GM04504 (cell line): ENCODE data around the gene COX15.
"Not testable (repeated sequence)": the region's sequence is repeated elsewhere in the genome, so short reads cannot be mapped to it uniquely, and the experiment has no call there.

Experiments used
- DNase-seq: peaks from one replicate; pipeline ENCODE4 v3.0.0-alpha.2; 2012; ENCODE audit warnings: low read depth

COX15 gene

DNA sequence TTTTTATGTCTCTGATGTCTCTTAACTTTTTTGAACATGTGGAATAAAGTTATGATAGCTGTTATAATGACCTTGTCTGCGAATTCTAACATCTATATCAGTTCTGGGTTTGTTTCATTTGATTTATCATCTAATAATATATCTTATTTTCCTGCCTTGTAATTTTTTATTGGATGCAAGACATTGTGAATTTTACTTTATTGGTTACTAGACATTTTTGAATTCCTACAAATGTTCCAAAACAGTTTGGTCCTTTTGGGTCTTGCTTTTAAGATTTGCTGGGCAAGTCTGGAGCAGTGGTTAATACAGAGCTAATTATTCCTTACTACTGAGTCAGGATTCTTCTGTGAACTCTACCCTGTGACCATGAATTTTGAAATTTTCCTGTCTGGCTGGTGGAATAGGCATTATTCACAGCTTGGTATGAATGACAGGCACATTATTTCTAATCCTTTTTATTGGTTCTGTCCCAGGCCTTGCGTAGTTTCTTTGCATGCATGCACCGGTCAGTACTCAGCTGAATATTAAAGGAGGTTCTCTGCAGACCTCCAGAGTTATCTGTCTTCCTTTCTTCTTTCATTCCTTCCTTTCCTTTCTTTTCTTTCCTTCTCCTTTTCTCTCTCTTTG, 9.1 kb upstream of the COX15 start:
- no peak for DNase-seq

DNA sequence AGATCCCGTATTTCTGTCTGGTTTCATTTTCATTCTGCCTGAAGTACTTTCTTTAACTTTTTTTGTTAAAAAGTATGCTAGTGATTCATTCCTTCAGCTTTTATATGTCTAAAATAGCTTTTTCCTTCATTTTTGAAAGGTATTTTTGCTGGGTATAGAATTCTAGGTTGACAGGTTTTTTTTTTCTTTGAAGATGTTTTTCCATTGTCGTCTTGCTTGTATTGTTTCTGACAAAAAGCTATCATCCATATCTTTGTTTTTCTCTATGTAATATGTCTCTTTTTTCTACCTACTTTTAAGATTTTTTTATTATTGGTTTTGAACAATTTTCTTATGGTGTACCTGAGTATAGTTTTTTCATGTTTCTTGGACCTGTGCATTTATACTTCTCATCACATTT, 8.3 kb upstream of the COX15 start:
- DNase-seq: no peak

DNA sequence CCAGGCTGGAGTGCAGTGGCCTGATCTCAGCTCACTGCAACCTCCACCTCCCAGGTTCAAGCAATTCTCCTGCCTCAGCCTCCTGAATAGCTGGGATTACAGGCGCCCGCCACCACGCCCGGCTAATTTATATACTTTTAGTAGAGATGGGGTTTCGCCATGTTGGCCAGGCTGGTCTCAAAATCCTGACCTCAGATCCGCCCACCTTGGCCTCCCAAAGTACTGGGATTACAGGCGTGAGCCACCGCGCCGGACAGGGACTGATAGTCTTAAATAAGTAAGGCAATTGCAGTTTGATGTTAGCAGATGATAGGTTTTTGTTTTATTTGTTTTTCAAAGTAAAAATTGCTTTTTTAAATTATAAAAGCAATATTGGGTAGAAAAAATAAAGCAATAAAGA, 2.2 kb upstream of the COX15 start:
- DNase-seq: not testable (repeated sequence)

DNA sequence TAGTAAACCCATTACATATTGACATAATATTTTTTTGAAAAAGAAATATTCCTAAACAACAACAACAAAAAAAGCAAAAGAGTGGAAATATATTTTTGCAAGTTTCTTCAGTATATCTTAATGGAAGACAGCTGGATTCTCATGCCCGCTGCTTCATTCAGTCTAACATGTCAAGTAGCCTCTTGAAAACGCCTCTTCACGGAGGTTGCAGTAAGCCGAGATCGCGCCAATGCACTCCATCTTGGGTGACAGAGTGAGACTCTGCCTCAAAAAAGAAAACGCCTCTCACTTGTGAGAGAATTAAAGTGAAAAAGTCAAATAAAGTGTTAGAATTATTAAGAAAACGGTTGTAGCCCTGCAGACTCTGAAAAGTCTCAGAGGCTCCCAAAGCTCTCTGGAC, 1.4 kb upstream of the COX15 start:
- no peak for DNase-seq

DNA sequence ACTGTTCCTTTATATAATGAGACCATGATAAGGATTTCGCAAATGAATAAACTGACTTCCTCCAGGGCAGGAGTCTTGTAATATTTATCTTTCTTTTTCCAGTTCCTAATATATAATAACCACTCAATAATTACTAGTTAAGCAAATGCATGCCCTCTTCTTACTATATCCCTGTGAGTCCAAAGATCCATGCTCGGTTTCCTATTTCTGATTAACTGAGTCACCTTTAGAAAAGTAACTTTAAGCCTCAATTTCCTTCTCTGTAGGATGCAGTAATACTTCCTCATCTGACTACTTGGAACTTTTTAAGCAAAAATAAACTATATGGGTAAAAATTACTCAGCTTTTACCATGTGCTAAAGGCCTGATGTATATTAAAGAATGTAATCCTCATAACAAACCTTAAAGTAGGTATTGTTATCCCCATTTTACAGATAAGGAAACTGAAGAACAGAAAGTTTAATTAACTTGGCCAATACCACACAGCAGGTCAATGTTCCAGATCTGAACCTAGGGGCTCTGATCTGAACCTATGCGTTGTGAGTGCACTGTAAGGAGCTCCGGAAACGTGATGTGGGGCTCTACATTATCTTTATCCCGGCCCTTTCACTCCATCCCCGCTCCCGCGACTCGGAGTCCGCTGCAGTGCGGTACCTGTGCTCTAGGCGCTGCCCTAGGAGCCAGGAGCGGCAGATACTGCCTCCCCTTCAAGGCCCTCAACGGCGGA, 458 bp downstream of the COX15 start:
- no peak for DNase-seq

DNA sequence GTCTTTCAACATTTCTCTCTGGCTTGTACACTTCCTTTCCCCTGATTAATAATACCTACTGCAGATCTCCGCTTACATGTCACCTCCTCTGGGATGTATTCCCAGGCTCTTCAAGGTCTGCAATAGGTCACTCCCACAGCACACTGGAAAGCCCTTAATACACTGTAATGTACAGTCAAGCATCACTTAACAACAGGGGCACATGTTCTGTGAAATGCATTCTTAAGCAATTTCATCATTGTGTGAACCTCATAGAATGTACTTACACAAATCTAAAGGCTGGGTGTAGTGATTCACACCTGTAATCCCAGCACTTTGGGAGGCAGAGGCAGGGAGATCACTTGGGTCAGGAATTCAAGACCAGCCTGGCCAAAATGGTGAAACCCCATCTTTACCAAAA, 1.9 kb downstream of the COX15 start:
- no peak for DNase-seq

DNA sequence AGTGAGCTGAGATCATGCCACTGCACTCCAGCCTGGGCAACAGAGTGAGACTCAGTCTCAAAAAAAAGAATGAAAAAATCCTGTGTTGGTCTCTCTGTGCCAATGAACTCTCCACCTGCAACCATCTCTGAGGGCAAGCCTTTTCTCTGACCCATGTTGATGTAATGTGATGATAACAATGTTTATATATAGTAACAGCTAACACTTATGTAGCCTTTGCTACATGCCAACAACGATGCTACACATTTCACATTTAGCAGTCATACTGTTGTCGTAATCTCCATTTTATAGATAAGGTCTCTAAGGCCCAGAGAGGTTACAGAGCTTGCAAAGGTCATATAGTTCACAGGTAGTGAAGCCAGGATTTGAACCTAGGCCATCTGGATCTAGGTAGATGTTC, 11.5 kb downstream of the COX15 start:
- DNase-seq: no peak

DNA sequence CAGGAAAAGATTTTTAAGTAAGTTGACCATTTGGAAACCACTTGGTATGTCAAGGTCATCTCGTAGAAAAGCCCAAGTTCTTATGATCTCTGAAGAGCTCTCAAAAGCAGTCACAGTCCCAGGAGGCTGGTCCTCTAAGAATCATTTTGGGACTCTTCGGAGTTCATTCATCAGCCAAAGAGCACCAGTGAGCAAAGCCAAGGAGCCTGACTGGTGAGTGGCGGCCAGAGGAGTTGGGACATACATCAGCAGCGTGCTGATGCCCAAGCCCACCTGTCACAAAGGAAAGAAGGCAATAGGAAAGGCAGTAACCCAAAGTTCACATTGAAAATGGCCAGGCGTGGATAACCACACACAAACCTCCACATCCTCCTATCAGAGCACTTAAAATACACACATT, 17.5 kb downstream of the COX15 start:
- no peak for DNase-seq

DNA sequence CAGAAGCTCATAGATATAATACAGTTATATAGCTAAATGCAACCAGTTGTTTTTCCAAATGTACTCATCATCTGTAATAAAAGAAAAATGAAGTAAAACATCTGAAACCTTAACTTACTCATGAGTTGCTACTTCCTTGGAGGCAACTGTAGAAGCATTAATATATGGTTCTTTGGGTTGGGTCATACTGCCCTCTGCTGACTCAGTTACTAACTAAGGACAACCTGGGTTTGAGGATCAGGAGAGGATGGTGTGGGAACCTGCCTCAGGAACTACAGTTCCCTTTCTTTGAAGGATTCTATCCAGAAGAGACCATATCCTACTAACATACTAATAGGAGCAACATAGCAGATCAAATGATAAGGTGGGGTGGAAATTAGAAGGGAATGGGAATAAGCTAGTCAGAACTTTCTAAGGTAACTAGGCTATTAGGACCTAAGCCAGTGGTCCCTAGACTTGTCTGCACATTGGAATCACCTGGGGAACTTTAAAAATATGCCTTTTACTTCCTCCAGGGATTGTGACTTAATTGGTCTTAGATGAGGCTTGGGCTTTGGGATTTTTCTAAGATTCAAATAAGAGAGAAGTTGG, 20.7 kb downstream of the COX15 start:
- no peak for DNase-seq

DNA sequence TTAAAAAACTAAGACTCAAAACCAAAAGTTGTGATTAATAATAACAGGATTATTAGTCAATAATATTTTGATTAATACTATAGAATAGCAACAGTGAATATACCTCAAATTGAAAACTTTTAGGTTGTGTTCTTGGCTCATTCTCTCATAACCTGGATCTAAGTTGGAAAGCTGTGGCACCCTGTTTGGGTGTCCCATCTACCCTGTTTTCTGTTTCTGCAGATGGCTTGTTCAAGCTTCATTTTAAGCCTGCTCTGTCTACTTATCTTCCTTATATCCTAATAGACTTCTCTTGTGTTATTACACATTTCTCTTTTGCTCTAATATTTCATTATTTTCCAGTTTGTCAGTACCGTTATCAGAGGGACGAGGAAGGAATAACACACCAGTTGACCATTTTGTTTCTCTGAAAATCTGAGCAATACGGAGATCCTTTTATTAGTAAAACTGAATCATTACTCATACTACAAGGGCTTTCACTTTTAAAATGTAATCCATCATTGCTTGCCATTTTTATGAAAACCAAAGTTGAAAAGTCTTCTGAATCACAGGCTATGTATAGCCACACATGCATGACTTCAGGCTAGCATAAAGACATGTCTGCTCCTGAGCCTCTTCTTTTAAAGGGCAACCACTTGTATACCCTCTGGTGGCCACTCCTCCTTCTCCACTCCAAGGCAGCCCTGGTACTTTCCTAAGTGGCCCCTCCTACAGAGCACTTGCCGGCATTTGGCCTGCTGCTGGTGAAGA, 22.3 kb downstream of the COX15 start:
- DNase-seq: no peak

DNA sequence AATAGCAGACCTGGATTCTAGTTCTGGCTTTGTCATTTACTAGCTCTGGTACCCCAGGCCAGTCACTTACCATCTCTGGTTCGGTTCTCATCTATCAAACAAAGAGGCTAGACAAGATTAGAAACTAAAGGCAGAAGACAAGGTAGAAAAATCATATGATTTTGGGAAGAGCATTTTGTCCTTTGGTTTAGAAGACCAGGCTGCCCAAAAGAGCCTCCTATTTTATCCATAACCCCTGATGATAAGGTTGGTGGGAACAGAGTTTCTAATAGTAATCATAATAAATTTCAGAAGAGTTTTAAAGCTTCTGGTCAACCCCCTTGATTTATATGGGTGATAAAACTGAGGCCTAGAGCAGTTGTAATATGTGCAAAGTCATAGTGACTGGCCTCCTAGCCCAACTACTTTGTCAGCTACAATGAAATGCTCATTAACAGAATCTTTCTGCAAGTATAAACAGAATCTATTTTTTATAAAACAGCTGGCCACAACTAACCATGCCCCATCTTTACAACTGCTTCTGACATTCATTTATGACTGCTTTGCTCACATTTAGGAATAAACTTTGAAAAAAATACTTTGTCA, 23.4 kb downstream of the COX15 start:
- peak; percentile 82 for DNase-seq

DNA sequence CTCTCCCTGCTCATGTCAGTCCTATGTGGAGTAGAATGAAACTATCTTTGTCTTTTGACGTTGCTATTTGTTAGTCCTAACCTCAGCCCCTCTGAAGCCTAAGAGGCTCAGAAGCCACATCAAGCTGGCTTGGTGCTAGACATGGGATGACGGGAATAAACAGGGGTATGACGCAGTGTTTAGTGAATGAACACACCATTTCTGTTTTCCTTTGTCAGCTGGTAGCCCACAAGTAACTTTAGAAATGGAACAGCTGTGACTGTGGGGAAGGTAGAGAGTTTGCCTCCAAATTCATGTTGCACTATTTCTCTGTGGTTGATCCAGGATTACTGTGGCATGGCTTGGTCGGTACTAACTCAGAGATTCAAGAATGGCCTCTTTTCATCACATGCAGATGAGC, 31.3 kb downstream of the COX15 start:
- no peak for DNase-seq

DNA sequence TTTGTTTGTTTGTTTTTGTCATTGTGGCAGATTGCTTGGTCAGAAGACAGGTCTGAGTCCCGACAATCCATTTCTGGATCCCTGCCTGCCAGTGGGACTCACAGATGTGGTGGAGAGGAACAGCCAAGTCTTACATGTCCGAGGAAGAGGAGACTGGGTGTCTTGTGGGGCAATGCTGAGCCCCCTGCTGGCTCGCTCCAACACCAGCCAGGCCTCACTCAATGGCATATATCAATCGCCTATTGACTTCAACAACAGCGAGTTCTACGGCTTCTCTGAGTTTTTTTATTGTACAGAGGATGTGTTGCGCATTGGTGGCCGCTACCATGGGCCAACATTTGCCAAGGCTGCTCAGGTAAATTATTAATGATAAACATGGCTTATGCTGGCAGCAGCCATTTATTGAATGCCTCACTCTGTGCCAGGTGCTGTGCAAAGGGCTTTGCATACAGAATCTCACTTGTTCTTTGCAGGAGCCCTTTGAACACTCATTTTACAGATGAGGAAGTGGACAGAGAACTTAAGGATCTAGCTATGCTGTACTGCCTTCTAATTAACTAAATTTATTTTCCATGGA, 33.3 kb downstream of the COX15 start:
- DNase-seq: no peak

DNA sequence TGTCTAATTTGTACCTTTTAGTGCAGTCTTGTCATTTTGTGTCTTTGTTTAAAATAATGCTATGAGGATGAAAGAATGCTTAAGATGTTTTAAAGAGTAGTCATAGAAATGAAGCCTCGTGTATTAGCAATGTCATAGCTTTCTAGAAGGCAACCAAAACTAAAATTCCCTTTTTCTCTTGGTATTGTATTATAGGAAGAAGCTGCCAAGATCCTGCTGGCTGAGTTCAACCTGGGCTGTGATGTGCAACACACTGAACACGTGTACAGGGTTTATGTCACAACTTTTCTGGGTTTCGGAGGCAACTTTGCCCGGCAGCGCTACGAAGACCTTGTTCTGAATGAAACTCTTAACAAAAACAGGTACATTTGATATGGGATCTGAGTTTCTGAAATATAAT, 36.2 kb downstream of the COX15 start:
- DNase-seq: no peak

DNA sequence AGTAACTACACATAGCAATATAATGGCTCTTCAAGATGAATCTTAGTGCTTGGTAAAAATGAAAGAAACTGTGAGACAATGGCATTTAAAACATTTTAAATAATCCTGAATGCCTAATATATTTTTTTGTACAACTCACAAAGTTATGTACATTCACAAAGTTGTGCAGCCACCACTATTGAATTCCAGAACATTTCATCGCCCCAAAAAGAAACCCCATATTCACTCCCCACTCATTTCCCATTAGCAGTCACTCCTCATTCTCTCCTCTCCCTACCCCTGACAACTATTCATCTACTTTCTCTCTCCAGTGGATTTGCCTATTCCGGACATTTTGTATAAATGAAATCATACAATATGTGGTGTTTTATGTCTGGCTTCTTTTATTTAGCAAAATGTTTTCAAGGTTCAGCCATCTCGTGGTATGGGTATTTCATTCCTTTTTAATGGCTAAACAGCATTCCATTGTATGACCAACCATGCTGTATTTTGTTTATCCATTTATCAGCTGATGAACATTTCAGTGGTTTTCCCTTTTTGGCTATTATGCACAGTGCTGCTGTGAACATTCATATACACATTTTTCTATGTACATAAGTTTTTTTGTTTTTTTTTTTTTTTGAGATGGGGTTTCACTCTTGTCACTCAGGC, 37.9 kb downstream of the COX15 start:
- DNase-seq: no peak

DNA sequence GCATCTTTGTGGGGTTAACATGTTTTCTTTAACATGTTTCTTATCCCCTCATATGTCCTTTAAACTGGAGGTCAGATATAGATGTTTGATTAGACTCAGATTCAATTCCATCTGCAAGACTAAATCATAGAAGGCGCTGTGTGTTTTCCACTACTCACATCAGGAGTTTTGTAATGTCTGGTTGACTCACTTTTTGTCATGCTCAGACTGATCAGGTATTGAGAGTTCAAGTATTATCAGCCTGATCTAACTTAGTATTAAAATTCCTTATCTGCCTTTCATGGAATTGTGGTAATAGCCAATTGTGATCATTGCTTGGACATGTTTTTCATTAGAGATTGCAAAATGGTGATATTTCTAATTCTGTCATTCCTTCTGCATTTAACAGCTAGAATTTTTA, 42.5 kb downstream of the COX15 start:
- no peak for DNase-seq

DNA sequence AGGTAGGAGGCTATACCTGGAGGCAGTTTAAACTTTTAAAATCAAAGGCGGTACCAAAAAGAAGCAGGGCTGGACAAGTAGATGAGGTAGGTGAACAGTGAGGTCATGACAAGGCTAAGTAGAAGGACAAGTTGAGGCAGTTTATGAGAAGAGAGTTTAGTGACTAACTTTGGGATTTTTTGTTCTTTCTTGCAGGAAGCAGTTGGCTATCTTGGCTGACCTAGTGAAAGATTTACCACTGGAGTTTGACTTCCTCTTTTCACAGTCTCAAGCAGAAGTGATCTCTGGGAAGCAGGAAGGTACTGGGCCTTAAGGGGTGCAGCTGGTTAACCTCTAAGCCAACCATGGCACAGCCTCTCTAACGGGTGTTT, 46.3 kb downstream of the COX15 start:
- no peak for DNase-seq

DNA sequence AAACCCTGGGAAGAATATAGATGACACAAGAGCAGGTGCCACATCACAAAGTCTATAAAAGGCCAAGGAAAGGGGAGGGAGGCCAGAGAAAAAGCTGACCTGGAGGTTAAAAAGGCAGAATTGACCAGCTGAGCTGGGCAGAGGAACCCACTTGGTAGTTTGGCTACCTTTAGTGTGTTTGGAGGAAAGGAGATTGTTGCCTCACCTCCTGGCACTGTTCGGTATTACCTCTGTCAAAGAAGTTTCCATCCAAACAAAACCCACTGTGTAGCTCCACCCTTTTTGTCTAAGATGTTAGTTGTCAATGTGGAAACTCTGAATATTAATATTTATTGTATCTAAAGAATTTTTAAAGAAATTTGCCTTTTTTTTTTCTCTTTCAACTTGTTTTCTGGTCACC, 49.2 kb downstream of the COX15 start:
- DNase-seq: no peak
